H1 (cell line): Measurements from ENCODE around the gene NEDD8. TPM values are rescaled to one million over a fixed set of nuclear protein-coding genes. Genes with fewer than 3 reads are reported as not detected.

ENCODE experiments used
- CTCF ChIA-PET: fragments of 300-600 bp; sonication (Branson Sonifier 250); formaldehyde crosslinking; loops from one replicate; lab custom pipeline; 2021; ENCODE audit not compliant: partially characterized antibody; lab: Charles Lee
- POLR2A ChIA-PET: fragments of 300-600 bp; sonication (Branson Sonifier 250); formaldehyde crosslinking; loops from one replicate; lab custom pipeline; 2021; ENCODE audit warnings: inconsistent platforms; ENCODE audit not compliant: partially characterized antibody; lab: Charles Lee
- DNase-seq, 2 experiments: peaks; one replicate each; pipeline versions ENCODE4 v3.0.0 to v3.0.0-alpha.2; 2010 to 2022; ENCODE audit warnings: low spot score in 2 of 2, low read depth in 1 of 2, mixed read lengths in 1 of 2
- FAIRE-seq: peaks from 2 replicates; lab custom pipeline; 2011; peaks lifted over from hg19 to GRCh38; lab: Jason Lieb, UNC
- H2AFZ ChIP-seq: 2 replicates; pipeline ENCODE4 v1.8.1; 2012; ENCODE audit warnings: low read length, inconsistent platforms
- H2AK5ac ChIP-seq: 2 replicates; pipeline ENCODE4 v1.6.1; 2013; ENCODE audit warnings: low read depth, low read length
- H2BK120ac ChIP-seq: replicated peaks from 2 replicates; pipeline ENCODE3; 2013; ENCODE audit warnings: low read depth, low read length, inconsistent platforms
- H2BK12ac ChIP-seq: 2 replicates; pipeline ENCODE4 v1.6.1; 2013; ENCODE audit warnings: low read depth, low read length
- H2BK15ac ChIP-seq: 2 replicates; pipeline ENCODE4 v1.6.1; 2013; ENCODE audit warnings: low read length
- H2BK20ac ChIP-seq: 2 replicates; pipeline ENCODE4 v1.6.1; 2013; ENCODE audit warnings: low read length
- H2BK5ac ChIP-seq: 2 replicates; pipeline ENCODE4 v1.6.1; 2013; ENCODE audit warnings: low read depth, low read length
- H3K14ac ChIP-seq: 2 replicates; pipeline ENCODE4 v1.6.1; 2013; ENCODE audit warnings: inconsistent platforms; ENCODE audit not compliant: insufficient read length
- H3K18ac ChIP-seq: 2 replicates; pipeline ENCODE4 v1.6.1; 2013; ENCODE audit warnings: low read length; ENCODE audit errors: extremely low read depth
- H3K23ac ChIP-seq: 2 replicates; pipeline ENCODE4 v1.6.1; 2013; ENCODE audit warnings: inconsistent platforms; ENCODE audit not compliant: insufficient read length
- H3K23me2 ChIP-seq: 2 replicates; pipeline ENCODE4 v1.6.1; 2013; ENCODE audit warnings: low read depth, low read length
- H3K27ac ChIP-seq: 2 replicates; pipeline ENCODE4 v1.6.1; 2011; ENCODE audit warnings: low read depth, low read length, inconsistent platforms
- H3K27me3 ChIP-seq, 4 experiments: replicated peaks in 1 of 4; 1 replicate in 1 of 4; 2 replicates in 3 of 4; pipeline versions ENCODE4 v1.6.1 to v1.8.1; 2011 to 2013; ENCODE audit warnings: low read length in 3 of 4, mild to moderate bottlenecking in 3 of 4, inconsistent platforms in 2 of 4, mixed read lengths in 2 of 4, moderate library complexity in 1 of 4; ENCODE audit not compliant: control insufficient read depth in 3 of 4, insufficient read depth in 3 of 4; ENCODE audit errors: extremely low read depth in 1 of 4
- H3K36me3 ChIP-seq, 4 experiments: 2 replicates each; pipeline versions ENCODE4 v1.6.1 to v1.8.1; 2011 to 2013; ENCODE audit warnings: mild to moderate bottlenecking in 4 of 4, low read length in 3 of 4, moderate library complexity in 2 of 4, control low read depth in 1 of 4, inconsistent platforms in 1 of 4; ENCODE audit not compliant: insufficient read depth in 4 of 4, control insufficient read depth in 2 of 4
- H3K4ac ChIP-seq: replicated peaks from 2 replicates; pipeline ENCODE3; 2013; ENCODE audit warnings: low read length, low read depth, mixed read lengths, inconsistent platforms; ENCODE audit not compliant: insufficient read length
- H3K4me1 ChIP-seq, 4 experiments: replicated peaks in 1 of 4; 1 replicate in 1 of 4; 2 replicates in 3 of 4; pipeline versions ENCODE4 v1.6.1 to v1.8.1; 2011 to 2013; ENCODE audit warnings: low read length in 3 of 4, inconsistent platforms in 2 of 4, mixed read lengths in 1 of 4; ENCODE audit not compliant: insufficient read depth in 4 of 4, control insufficient read depth in 3 of 4
- H3K4me2 ChIP-seq, 2 experiments: 2 replicates each; pipeline versions ENCODE4 v1.6.1 to v1.8.1; 2011 to 2013; ENCODE audit warnings: low read depth in 2 of 2, low read length in 2 of 2, control low read depth in 1 of 2, inconsistent platforms in 1 of 2, mild to moderate bottlenecking in 1 of 2; ENCODE audit not compliant: insufficient read depth in 1 of 2
- H3K4me3 ChIP-seq, 4 experiments: fragments of 200-600, 300-600 bp in 1 of 4; sonication (generic), shearing (Covaris generic), sonication (Bioruptor Twin) in 1 of 4; 2 replicates each; pipeline versions ENCODE4 v1.5.1 to v1.8.1; 2011 to 2016; ENCODE audit warnings: low read length in 4 of 4, low read depth in 3 of 4, control low read depth in 2 of 4, inconsistent platforms in 2 of 4, mild to moderate bottlenecking in 2 of 4, mixed read lengths in 1 of 4, moderate library complexity in 1 of 4; ENCODE audit not compliant: insufficient read depth in 2 of 4; ENCODE audit errors: extremely low read depth in 1 of 4
- H3K56ac ChIP-seq: replicated peaks from 2 replicates; pipeline ENCODE3; 2013; ENCODE audit warnings: low read depth, mild to moderate bottlenecking, mixed read lengths, low read length, inconsistent platforms; ENCODE audit not compliant: insufficient read length
- H3K79me1 ChIP-seq: 2 replicates; pipeline ENCODE4 v1.6.1; 2013; ENCODE audit warnings: low read depth, low read length, control low read depth
- H3K79me2 ChIP-seq, 2 experiments: 2 replicates each; pipeline versions ENCODE4 v1.6.1 to v1.8.1; 2012 to 2013; ENCODE audit warnings: low read length in 2 of 2, mild to moderate bottlenecking in 2 of 2, inconsistent platforms in 1 of 2; ENCODE audit not compliant: insufficient read depth in 2 of 2, control insufficient read depth in 1 of 2
- H3K9ac ChIP-seq, 4 experiments: replicated peaks in 1 of 4; 1 replicate in 1 of 4; 2 replicates in 3 of 4; pipeline versions ENCODE4 v1.6.1 to v1.8.1; 2011 to 2013; ENCODE audit warnings: low read depth in 3 of 4, low read length in 3 of 4, control low read depth in 2 of 4, mild to moderate bottlenecking in 2 of 4, moderate library complexity in 2 of 4, inconsistent platforms in 1 of 4; ENCODE audit errors: extremely low read depth in 1 of 4
- H3K9me3 ChIP-seq, 2 experiments: 2 replicates each; pipeline versions ENCODE4 v1.6.1 to v1.8.1; 2012 to 2013; ENCODE audit warnings: mild to moderate bottlenecking in 2 of 2, moderate library complexity in 2 of 2, control low read depth in 1 of 2, inconsistent platforms in 1 of 2, low read depth in 1 of 2, low read length in 1 of 2, mixed read lengths in 1 of 2; ENCODE audit not compliant: insufficient read depth in 2 of 2
- H4K20me1 ChIP-seq, 2 experiments: replicated peaks in 1 of 2; 2 replicates each; pipeline versions ENCODE3 to v1.8.1; 2011 to 2013; ENCODE audit warnings: inconsistent platforms in 2 of 2, low read length in 2 of 2, mild to moderate bottlenecking in 1 of 2; ENCODE audit not compliant: insufficient read depth in 2 of 2, control insufficient read depth in 1 of 2
- H4K5ac ChIP-seq: 2 replicates; pipeline ENCODE4 v1.6.1; 2013; ENCODE audit warnings: low read length, low read depth, mixed read lengths, inconsistent platforms; ENCODE audit not compliant: insufficient read length
- H4K8ac ChIP-seq: 2 replicates; pipeline ENCODE4 v1.8.0; 2013; ENCODE audit warnings: mild to moderate bottlenecking, moderate library complexity, low read length, inconsistent platforms; ENCODE audit not compliant: insufficient read depth; ENCODE audit errors: extremely low read depth
- H4K91ac ChIP-seq: replicated peaks from 2 replicates; pipeline ENCODE3; 2013; ENCODE audit warnings: low read length, mixed read lengths, inconsistent platforms; ENCODE audit not compliant: insufficient read length
- KDM1A ChIP-seq: fragments of 200-600, 300-600 bp; sonication (generic); IDR thresholded peaks from 2 replicates; pipeline ENCODE4 v1.7.1; 2016; ENCODE audit warnings: mild to moderate bottlenecking, low read length, borderline replicate concordance
- WGBS, 2 experiments: shearing (Covaris generic) in 1 of 2; methylation state at CpG; one replicate each; pipeline versions ENCODE4 v1.1.6 to v1.1.7; 2013 to 2015; ENCODE audit warnings: low lambda C conversion rate in 2 of 2, mixed read lengths in 2 of 2, inconsistent platforms in 1 of 2, low coverage in 1 of 2, missing lambda C conversion rate in 1 of 2; ENCODE audit not compliant: insufficient replicate concordance in 2 of 2, insufficient coverage in 1 of 2, insufficient read length in 1 of 2; ENCODE audit errors: extremely low coverage in 1 of 2, missing lambda C conversion rate in 1 of 2; 5-methylcytosine and 5-hydroxymethylcytosine counted together
- polyA plus RNA-seq, 7 experiments: library from polyadenylated mRNA; depleted of rRNA in 3 of 7; stranded (reverse) in 5 of 7; unstranded in 2 of 7; fragments of >200 nt in 5 of 7; fragments of 200-250 nt in 2 of 7; gene quantifications; 1 replicate in 5 of 7; 2 replicates in 1 of 7; 4 replicates in 1 of 7; pipeline versions ENCODE4 v1.2.1 to v1.2.3, GENCODE V29; 2011 to 2013; ENCODE audit warnings: missing spikeins in 2 of 7, mixed read lengths in 2 of 7
- total RNA-seq: library from RNA; stranded (reverse); fragmentation: NEBNext Ultra II Directional; extraction: Animal tissue kit (Norgen Biotek cat#: 25700); gene quantifications from 2 replicates; pipeline ENCODE4 v1.2.1, GENCODE V29; 2021

Gene NEDD8
- total and polyA plus RNA-seq, 2 of the 8 experiments (the other 6 are each of a cell fraction or from before 2014, with no cell fraction given) = 253 to 317 TPM

DNA sequence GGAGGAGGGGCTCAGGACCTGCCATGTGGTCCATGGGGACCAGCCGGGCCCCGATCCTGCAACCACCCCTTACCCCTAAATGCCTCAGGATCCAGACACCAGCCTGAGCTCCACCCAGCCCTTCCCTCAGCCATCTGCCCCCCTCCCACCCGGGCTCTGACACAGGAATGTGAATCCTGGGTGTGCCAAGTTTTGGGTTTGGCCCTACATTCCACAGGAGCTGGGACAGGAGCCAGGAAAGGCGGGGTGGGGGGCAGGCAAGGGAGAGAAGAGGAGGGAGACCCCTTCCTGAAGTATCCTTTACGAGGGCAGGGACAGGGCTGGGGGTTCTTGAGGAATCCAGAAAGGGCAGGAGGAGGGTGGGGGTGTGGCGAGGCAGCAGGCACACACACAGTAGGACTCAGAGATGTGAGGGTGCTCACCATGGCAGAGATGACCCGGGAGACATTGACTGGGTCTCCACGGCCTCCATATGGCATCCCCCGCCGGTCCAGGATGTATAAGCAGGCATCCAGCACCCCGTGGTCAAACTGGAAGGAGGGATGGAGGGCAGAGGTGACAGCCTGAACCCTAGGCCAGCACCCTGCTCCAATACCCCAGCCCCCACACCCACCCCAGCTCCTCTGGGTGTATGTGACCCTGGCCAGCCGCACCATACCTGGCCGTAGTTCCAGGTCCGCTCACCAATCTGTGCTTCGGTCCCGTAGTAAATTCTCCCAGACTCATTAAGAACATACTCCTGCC is 27.3 kb upstream of the NEDD8 start:
- Histone ChIP-seq H3K4me3 (no peak overlapping the region), H3K23ac (no peak overlapping the region), H2AK5ac (no peak overlapping the region), H3K27ac (no peak overlapping the region), H3K14ac (no peak overlapping the region), H3K9ac (no peak overlapping the region), H4K91ac (no peak overlapping the region), H3K4me1 (peaks cover 0 to 2% (median 0%) of the 10 kb centered on the region in 4 experiments; a peak in 1 of 7 replicates), H3K4me2 (no peak overlapping the region), H3K27me3 (no peaks in the 10 kb centered on the region; a peak in 1 of 7 replicates), H4K8ac (peak overlapping the region; percentile 80), H3K18ac (no peak overlapping the region), H3K9me3 (no peaks in the 10 kb centered on the region), H2BK12ac (no peak overlapping the region), H2BK5ac (no peak overlapping the region), H2BK15ac (no peak overlapping the region), H4K5ac (no peak overlapping the region), H3K79me1 (no peaks in the 10 kb centered on the region), H2BK120ac (no peak overlapping the region), H2BK20ac (no peak overlapping the region), H3K79me2 (no peaks in the 10 kb centered on the region), H3K36me3 (no peaks in the 10 kb centered on the region), H3K4ac (no peak overlapping the region), H2AFZ (no peak overlapping the region), H4K20me1 (peaks cover 0 to 2% of the 10 kb centered on the region in 2 experiments), H3K56ac (no peak overlapping the region), H3K23me2 (no peaks in the 10 kb centered on the region)
- CTCF ChIA-PET = interaction anchor here (0.5 to 3.6 kb wide), 7 partner anchors 12 to 1447 kb away, joined by 3 to 14 read pairs (median 4); partner anchors contain the start of genes CIDEB and RABGGTA
- WGBS, 2 experiments = 92% methylated on average over 16 of the region's 16 CpGs; no CpG with 5 or more reads in 1 of the 2 experiments
- POLR2A ChIA-PET = interaction anchor here (0.7 to 3.9 kb wide), 4 partner anchors 9 to 45 kb away, joined by 3 to 14 read pairs (median 4); no protein-coding TSS in a partner anchor
- FAIRE-seq = no peak
- no peak for TF ChIP-seq KDM1A
- no peak for DNase-seq
